ENCODE data around the gene PRKN. TPM values are rescaled to one million over a fixed set of nuclear protein-coding genes. Genes with fewer than 3 reads are reported as not detected.

The PRKN gene
- total and polyA plus RNA-seq, 2 donors (not counting 3 experiments of a cell fraction or from before 2014, with no cell fraction given), result 0.06 TPM; not detected in 1

DNA sequence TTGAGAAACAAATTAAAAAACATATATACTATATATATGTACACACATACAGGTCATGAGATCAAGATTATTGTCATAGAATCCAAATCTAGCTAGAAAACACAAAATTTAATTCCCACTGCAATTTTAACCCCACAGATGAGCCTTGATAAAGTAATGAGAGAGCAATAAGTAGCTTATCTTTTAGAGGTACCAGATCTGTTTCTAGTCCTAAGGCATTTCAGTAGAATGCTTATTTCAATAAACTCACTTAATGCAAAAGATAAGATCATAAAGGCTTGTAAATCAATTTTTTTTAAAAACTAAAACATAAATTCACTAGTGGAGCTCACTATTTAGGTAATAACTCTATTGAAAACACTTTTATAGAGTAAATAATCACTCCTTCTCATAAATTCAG is 47.2 kb downstream of the PRKN start:
- POLR2A ChIA-PET, result no interaction called here
- TF ChIP-seq POLR2AphosphoS5 (IDR thresholded peaks at IDR 0.05; ENCODE audit: insufficient read depth, low read depth, low read length), result no peak
- no peak for TF ChIP-seq EZH2 (IDR thresholded peaks at IDR 0.05; ENCODE audit: borderline replicate concordance, low read depth, low read length, severe bottlenecking)
- TF ChIP-seq GATA2 (IDR thresholded peaks at IDR 0.05; ENCODE audit: insufficient read depth, insufficient read length, low read depth, low read length), result no peak
- TF ChIP-seq, protein P1, sequence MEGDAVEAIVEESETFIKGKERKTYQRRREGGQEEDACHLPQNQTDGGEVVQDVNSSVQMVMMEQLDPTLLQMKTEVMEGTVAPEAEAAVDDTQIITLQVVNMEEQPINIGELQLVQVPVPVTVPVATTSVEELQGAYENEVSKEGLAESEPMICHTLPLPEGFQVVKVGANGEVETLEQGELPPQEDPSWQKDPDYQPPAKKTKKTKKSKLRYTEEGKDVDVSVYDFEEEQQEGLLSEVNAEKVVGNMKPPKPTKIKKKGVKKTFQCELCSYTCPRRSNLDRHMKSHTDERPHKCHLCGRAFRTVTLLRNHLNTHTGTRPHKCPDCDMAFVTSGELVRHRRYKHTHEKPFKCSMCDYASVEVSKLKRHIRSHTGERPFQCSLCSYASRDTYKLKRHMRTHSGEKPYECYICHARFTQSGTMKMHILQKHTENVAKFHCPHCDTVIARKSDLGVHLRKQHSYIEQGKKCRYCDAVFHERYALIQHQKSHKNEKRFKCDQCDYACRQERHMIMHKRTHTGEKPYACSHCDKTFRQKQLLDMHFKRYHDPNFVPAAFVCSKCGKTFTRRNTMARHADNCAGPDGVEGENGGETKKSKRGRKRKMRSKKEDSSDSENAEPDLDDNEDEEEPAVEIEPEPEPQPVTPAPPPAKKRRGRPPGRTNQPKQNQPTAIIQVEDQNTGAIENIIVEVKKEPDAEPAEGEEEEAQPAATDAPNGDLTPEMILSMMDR (IDR thresholded peaks at IDR 0.05; ENCODE audit: extremely low read depth in 1 of 2, insufficient read depth in 1 of 2, low read depth in 1 of 2, low read length in 2 of 2), result no peak
- TF ChIP-seq, protein P2, sequence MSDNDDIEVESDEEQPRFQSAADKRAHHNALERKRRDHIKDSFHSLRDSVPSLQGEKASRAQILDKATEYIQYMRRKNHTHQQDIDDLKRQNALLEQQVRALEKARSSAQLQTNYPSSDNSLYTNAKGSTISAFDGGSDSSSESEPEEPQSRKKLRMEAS (IDR thresholded peaks at IDR 0.05; ENCODE audit: insufficient read depth, insufficient read length), result no peak
- TF ChIP-seq FOS (IDR thresholded peaks at IDR 0.05; ENCODE audit: borderline replicate concordance, insufficient read depth, low read length), result no peak
- no peak for TF ChIP-seq POLR2A (IDR thresholded peaks at IDR 0.05; ENCODE audit: low read depth, low read length)
- TF ChIP-seq MYC (IDR thresholded peaks at IDR 0.05; ENCODE audit: low read depth, low read length), result no peak
- TF ChIP-seq JUN (IDR thresholded peaks at IDR 0.05; ENCODE audit: borderline replicate concordance, insufficient read depth, insufficient read length, low read depth), result no peak
- H3K27me3 ChIP-seq (ENCODE audit: control insufficient read depth in 2 of 2, insufficient read depth in 2 of 2, low read length in 2 of 2), result no peaks in the 10 kb centered on the region
- no peak for FAIRE-seq
- H3K9me1 ChIP-seq (replicated peaks; ENCODE audit: control insufficient read depth, extremely low read depth, insufficient read depth, low read length), result no peaks in the 10 kb centered on the region
- H2AFZ ChIP-seq (ENCODE audit: low read depth, low read length), result no peak overlapping the region
- H3K9me3 ChIP-seq (replicated peaks; ENCODE audit: control insufficient read depth, insufficient read depth, low read length), result no peaks in the 10 kb centered on the region
- no peaks in the 10 kb centered on the region for H3K36me3 ChIP-seq (ENCODE audit: control insufficient read depth in 2 of 2, extremely low read depth in 1 of 2, insufficient read depth in 2 of 2, low read length in 2 of 2)
- no peak for DNase-seq (ENCODE audit: low read depth, low spot score)
- CTCF ChIA-PET, result no interaction called here
- dilution Hi-C loops (cut with MboI; ENCODE audit: extremely low pct_ligation_motif_present, low sequenced_read_pairs), result no loop called here
- no TSS peak for BruUV-seq (replicated peaks)
- no peak overlapping the region for H3K4me2 ChIP-seq (ENCODE audit: insufficient read depth, low read length)
- H3K27ac ChIP-seq (ENCODE audit: insufficient read depth, low read depth, low read length), result no peak overlapping the region
- no peaks in the 10 kb centered on the region for H4K20me1 ChIP-seq (replicated peaks; ENCODE audit: control insufficient read depth, extremely low read depth, insufficient read depth, low read length)
- H3K4me3 ChIP-seq (replicated peaks in 1 of 3; ENCODE audit: insufficient read depth in 1 of 3, low read depth in 1 of 3, low read length in 3 of 3), result no peak overlapping the region
- H3K9ac ChIP-seq (replicated peaks; ENCODE audit: extremely low read depth, insufficient read depth, low read length), result no peak overlapping the region
- no peaks in the 10 kb centered on the region for H3K4me1 ChIP-seq (ENCODE audit: control insufficient read depth, extremely low read depth, insufficient read depth, low read length)
- no peaks in the 10 kb centered on the region for H3K79me2 ChIP-seq (ENCODE audit: control insufficient read depth, insufficient read depth, low read length)
- intact Hi-C loops (cut with micrococcal nuclease), result no loop called here

All from endothelial cell of umbilical vein (primary cell).